BLaER1 (cell line): Measurements from ENCODE around the gene ABAT.
"Not testable (repeated sequence)": the region's sequence is repeated elsewhere in the genome, so short reads cannot be mapped to it uniquely, and the experiment has no call there.

Experiments used
- H3K27ac ChIP-seq: shearing (Covaris generic); formaldehyde crosslinking; 2 replicates; pipeline ENCODE4 v1.8.1; 2022
- H3K27me3 ChIP-seq: shearing (Covaris generic); formaldehyde crosslinking; 2 replicates; pipeline ENCODE4 v1.8.1; 2022
- H3K36me3 ChIP-seq: shearing (Covaris generic); formaldehyde crosslinking; 2 replicates; pipeline ENCODE4 v1.8.1; 2022
- H3K4me1 ChIP-seq: shearing (Covaris generic); formaldehyde crosslinking; 2 replicates; pipeline ENCODE4 v1.8.1; 2022
- H3K4me2 ChIP-seq: shearing (Covaris generic); formaldehyde crosslinking; 2 replicates; pipeline ENCODE4 v1.8.1; 2022
- H3K4me3 ChIP-seq: shearing (Covaris generic); formaldehyde crosslinking; 2 replicates; pipeline ENCODE4 v1.8.1; 2022
- H3K9ac ChIP-seq: shearing (Covaris generic); formaldehyde crosslinking; 2 replicates; pipeline ENCODE4 v1.8.1; 2022
- H3K9me3 ChIP-seq: shearing (Covaris generic); formaldehyde crosslinking; 2 replicates; pipeline ENCODE4 v1.8.1; 2022
- H4K20me1 ChIP-seq: shearing (Covaris generic); formaldehyde crosslinking; 2 replicates; pipeline ENCODE4 v1.8.1; 2022
- Cebpa-rat ChIP-seq: shearing (Covaris generic); IDR thresholded peaks from 2 replicates; pipeline ENCODE4 v1.8.1; 2022

ABAT gene

GRCh38 chr16:8736123-8736668 lies 61.8 kb downstream of the ABAT start:
- Histone ChIP-seq H3K4me3 (no peak overlapping the region), H3K4me2 (no peak overlapping the region), H4K20me1 (no peaks in the 10 kb centered on the region), H3K27ac (no peak overlapping the region), H3K27me3 (no peaks in the 10 kb centered on the region), H3K9ac (no peak overlapping the region), H3K4me1 (no peaks in the 10 kb centered on the region), H3K9me3 (peaks cover 10% of the 10 kb centered on the region), H3K36me3 (peaks cover 21% of the 10 kb centered on the region)
- no peak for TF ChIP-seq Cebpa-rat

- Histone ChIP-seq H3K27me3 (no peaks in the 10 kb centered on the region), H4K20me1 (no peaks in the 10 kb centered on the region), H3K36me3 (peaks cover 15% of the 10 kb centered on the region), H3K4me1 (no peaks in the 10 kb centered on the region), H3K27ac (no peak overlapping the region), H3K9ac (no peak overlapping the region), H3K9me3 (no peaks in the 10 kb centered on the region; the same call in 1 of the 2 replicates), H3K4me2 (no peak overlapping the region), H3K4me3 (no peak overlapping the region)
- no peak for TF ChIP-seq Cebpa-rat
Observed at GRCh38 chr16:8739151-8739550, 64.7 kb downstream of the ABAT start.

GRCh38 chr16:8739989-8740704 lies 65.7 kb downstream of the ABAT start:
- no peaks in the 10 kb centered on the region for H3K9me3 ChIP-seq
- no peak overlapping the region for H3K27ac ChIP-seq
- no peak for TF ChIP-seq Cebpa-rat
- peaks cover 15% of the 10 kb centered on the region for H3K36me3 ChIP-seq
- no peak overlapping the region for H3K4me3 ChIP-seq
- no peaks in the 10 kb centered on the region for H4K20me1 ChIP-seq
- no peaks in the 10 kb centered on the region for H3K27me3 ChIP-seq
- no peak overlapping the region for H3K4me2 ChIP-seq
- no peak overlapping the region for H3K9ac ChIP-seq
- H3K4me1 ChIP-seq: no peaks in the 10 kb centered on the region

- no peak for TF ChIP-seq Cebpa-rat
Observed at GRCh38 chr16:8740775-8741355, 66.4 kb downstream of the ABAT start.

DNA sequence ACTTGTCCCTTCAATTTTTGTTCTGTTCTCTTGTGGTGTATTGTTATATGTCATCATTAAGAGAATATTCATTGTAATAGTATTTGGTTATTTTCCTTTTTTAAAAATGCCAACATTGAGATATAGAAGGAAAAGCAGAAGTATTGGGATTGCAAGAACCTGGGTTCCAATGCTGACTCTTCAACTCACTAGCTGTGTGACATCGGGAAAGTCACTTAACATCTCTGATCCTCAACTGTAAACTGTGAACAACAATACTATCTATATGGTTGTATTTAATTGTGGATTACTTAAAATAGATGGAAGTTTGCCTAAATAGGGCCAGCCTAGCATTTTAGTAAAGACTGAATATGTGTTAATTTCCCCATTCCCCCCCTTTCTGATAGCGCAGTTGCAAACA lies 67.2 kb downstream of the ABAT start:
- Histone ChIP-seq H3K36me3 (peaks cover 15% of the 10 kb centered on the region), H3K27me3 (no peaks in the 10 kb centered on the region), H3K27ac (no peak overlapping the region), H3K9ac (no peak overlapping the region), H4K20me1 (no peaks in the 10 kb centered on the region), H3K4me2 (no peak overlapping the region), H3K9me3 (no peaks in the 10 kb centered on the region), H3K4me1 (no peaks in the 10 kb centered on the region), H3K4me3 (no peak overlapping the region)
- no peak for TF ChIP-seq Cebpa-rat

More at GRCh38 chr16:8740775-8741355, 66.4 kb downstream of the ABAT start:
- no peak overlapping the region for H3K27ac ChIP-seq
- no peak overlapping the region for H3K4me2 ChIP-seq
- H3K4me1 ChIP-seq: no peaks in the 10 kb centered on the region
- peaks cover 13% of the 10 kb centered on the region for H3K36me3 ChIP-seq
- H3K9me3 ChIP-seq: no peaks in the 10 kb centered on the region
- no peak overlapping the region for H3K9ac ChIP-seq
- H3K4me3 ChIP-seq: no peak overlapping the region
- no peaks in the 10 kb centered on the region for H3K27me3 ChIP-seq
- no peaks in the 10 kb centered on the region for H4K20me1 ChIP-seq

DNA sequence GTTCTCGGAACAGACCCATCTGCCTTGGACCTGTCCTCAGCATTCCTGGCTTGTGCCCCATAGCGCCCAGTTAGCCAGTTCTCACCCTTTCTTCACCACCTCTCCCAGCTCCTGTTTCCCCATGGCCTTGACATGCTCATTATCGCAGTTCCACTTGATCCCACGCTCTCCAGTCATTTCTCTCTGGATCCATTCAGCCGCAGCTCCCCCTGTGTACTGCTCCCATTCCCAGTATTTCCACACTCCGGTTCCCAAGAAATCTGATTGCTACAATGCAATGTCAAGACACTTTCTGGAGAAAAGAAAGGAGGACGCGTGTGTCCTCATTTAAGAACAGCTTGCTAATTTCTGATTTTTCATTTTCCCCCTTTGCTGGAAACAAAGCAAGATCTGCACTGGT lies 67.7 kb downstream of the ABAT start:
- Histone ChIP-seq H3K4me3 (no peak overlapping the region), H3K36me3 (peaks cover 17% of the 10 kb centered on the region; the same call in 1 of the 2 replicates), H3K27ac (no peak overlapping the region), H3K9me3 (no peaks in the 10 kb centered on the region), H3K27me3 (no peaks in the 10 kb centered on the region), H3K9ac (no peak overlapping the region), H4K20me1 (no peaks in the 10 kb centered on the region), H3K4me1 (no peaks in the 10 kb centered on the region), H3K4me2 (no peak overlapping the region)
- TF ChIP-seq Cebpa-rat: no peak

GRCh38 chr16:8748944-8749343 lies 74.5 kb downstream of the ABAT start:
- H3K9me3 ChIP-seq, H3K9ac ChIP-seq, H3K27me3 ChIP-seq, H3K4me3 ChIP-seq, H3K4me2 ChIP-seq, H4K20me1 ChIP-seq, H3K27ac ChIP-seq, H3K4me1 ChIP-seq: not testable (repeated sequence)
- H3K36me3 ChIP-seq: peaks cover 44% of the 10 kb centered on the region

- no peak for TF ChIP-seq Cebpa-rat
- no peaks in the 10 kb centered on the region for H3K9me3 ChIP-seq
- H3K9ac ChIP-seq: no peak overlapping the region
- no peaks in the 10 kb centered on the region for H3K4me1 ChIP-seq
- peaks cover 42% of the 10 kb centered on the region for H3K36me3 ChIP-seq
- no peak overlapping the region for H3K4me3 ChIP-seq
- H3K27ac ChIP-seq: no peak overlapping the region
- H4K20me1 ChIP-seq: no peaks in the 10 kb centered on the region
- H3K27me3 ChIP-seq: no peaks in the 10 kb centered on the region
- H3K4me2 ChIP-seq: no peak overlapping the region
Observed at GRCh38 chr16:8751481-8752311, 77.3 kb downstream of the ABAT start.

- Histone ChIP-seq H3K27ac (no peak overlapping the region), H4K20me1 (no peaks in the 10 kb centered on the region), H3K4me1 (no peaks in the 10 kb centered on the region), H3K36me3 (peaks cover 42% of the 10 kb centered on the region), H3K4me2 (no peak overlapping the region), H3K9me3 (no peaks in the 10 kb centered on the region), H3K27me3 (no peaks in the 10 kb centered on the region), H3K4me3 (no peak overlapping the region), H3K9ac (no peak overlapping the region)
- TF ChIP-seq Cebpa-rat: no peak
Observed at GRCh38 chr16:8752706-8753105, 78.3 kb downstream of the ABAT start.
